ENCODE measurements around the gene KRTAP2-2.

DNA sequence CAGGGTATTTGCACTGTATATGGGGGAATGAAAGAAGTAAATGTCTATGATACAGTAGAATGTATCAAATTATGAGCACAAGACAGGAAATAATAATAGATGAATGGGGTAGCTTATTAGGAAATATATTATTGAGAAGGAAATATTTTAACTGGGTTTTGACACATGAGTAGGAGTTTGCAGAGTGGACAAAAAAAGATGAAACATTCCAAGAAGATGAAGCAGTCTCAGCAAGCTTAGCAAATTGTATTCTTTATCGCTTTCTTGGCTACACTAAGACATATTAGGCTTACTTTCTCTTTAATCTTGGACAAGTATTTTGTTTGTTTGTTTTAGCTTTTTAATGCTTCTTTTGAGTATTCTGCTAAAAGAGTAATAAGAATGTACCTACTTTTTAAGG lies 48.9 kb upstream of the KRTAP2-2 start:
- TF ChIP-seq, protein P1, sequence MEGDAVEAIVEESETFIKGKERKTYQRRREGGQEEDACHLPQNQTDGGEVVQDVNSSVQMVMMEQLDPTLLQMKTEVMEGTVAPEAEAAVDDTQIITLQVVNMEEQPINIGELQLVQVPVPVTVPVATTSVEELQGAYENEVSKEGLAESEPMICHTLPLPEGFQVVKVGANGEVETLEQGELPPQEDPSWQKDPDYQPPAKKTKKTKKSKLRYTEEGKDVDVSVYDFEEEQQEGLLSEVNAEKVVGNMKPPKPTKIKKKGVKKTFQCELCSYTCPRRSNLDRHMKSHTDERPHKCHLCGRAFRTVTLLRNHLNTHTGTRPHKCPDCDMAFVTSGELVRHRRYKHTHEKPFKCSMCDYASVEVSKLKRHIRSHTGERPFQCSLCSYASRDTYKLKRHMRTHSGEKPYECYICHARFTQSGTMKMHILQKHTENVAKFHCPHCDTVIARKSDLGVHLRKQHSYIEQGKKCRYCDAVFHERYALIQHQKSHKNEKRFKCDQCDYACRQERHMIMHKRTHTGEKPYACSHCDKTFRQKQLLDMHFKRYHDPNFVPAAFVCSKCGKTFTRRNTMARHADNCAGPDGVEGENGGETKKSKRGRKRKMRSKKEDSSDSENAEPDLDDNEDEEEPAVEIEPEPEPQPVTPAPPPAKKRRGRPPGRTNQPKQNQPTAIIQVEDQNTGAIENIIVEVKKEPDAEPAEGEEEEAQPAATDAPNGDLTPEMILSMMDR (IDR thresholded peaks at IDR 0.05) = no peak
- TF ChIP-seq POLR2A (IDR thresholded peaks at IDR 0.05) (no peak), EP300 (IDR thresholded peaks at IDR 0.05; ENCODE audit: low read depth) (no peak)

Measured in transverse colon (tissue), 3 donors.